GM21390 (cell line): ENCODE measurements around the gene TECTA.
"Not testable (repeated sequence)": the region's sequence is repeated elsewhere in the genome, so short reads cannot be mapped to it uniquely, and the experiment has no call there.

Source experiments
- ATAC-seq: cut with Tn5 transposase; IDR thresholded peaks from one replicate; pipeline ENCODE4 v1.9.1; 2021; ENCODE audit not compliant: unreplicated experiment

The TECTA gene

DNA sequence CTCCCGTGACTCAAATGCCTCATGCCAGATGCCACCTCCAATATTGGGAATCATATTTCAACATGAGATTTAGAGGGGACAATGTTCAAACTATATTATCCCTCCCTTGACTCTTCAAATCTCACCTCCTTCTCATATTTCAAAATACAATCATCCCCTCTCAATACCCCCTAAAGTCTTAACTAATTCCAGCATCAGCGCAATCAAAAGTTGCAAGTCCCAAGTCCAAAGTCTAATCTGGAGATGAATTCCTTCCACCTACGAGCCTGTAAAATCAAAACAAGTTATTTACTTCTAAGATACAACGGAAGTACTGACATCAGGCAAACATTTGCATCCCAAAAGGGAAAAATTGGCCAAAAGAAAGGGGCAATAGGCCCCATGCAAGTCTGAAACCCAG lies 124.3 kb downstream of the TECTA start:
- no peak for ATAC-seq

DNA sequence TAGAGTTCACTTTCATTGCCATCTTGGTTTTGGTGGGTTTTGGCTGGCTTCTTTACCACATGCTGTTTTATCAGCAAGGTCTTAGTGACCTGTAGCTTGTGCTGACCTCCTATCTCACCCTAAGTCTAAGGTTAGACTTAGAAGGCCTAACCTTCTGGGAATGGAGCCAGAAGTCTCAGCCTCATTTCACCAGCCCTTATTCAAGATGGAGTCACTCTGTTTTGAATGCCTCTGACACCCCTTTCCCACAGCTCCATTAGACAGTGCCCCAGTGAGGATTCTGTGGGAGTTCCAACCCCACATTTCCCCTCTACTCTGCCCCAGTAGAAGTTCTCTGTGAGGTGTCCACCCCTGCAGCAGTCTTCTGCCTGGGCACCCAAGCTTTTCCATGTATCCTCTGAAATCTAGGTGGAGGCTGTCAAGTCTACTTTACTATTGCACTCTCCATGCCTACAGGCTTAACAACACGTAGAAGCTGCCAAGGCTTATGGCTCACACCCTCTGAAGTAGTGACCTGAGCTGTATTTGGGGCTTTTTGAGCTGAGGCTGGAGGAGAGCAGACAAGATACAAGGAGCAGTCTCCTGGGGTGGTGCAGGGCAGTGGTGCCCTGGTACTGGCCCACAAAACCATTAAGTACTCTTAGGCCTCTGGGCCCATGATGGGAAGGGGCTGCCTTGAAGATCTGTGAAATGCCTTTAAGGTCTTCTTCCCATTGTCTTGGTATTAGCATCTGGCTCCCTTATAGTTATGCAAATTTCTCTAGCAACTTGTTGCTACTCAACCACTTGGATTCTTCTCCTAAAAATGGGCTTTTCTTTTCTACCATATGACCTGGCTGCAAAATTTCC lies 125.6 kb downstream of the TECTA start:
- ATAC-seq = no peak

DNA sequence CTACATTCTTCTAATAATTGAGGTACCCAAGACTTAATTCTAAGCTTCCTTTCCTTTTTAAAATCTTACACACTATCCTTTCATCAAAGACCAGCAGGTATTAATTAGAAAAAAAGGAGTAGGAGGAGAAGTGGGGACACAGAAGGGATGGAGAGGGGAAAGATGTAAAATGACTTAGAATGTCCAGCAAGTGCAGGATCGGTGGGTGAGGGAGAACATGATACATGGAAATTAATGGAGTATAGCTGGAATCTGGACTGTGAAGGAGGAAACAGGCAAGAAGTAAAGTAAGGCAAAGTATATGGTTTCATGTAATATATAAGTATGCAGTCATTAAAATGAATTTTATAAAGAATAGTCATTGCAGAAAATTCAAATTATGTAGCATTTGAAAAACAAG lies 127.8 kb downstream of the TECTA start:
- ATAC-seq = no peak

DNA sequence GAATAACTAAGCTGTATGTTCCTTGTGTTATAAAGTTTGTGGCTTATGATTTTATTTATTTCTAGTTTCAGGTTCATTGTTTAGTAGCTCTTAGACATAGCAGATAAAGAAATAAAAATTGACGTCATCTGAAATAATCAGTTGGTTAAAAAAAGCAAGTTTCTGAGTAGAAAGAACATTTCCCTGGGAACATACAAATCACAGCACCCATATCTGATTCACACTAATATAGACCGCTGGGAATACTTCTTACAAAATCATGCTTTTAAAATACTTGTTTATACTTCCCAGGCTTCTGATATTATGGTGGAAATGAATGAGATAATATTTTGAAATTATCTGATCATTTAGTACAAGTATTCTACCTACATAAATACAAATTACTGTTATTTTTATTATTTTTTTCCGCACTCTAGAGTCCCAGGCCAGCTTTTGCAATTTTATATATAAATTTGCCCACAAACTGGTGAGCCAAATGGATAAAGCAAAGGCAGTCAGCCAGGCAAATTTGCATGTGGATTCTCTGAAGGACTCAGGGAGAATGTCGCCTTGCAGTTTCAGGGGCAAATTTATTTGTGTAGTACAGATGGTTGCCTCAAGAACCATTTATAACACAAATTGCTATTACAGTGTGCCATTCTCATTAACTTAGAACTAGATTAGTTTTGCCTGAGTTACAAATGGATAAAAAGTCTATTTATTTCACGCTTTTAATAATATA lies 128.6 kb downstream of the TECTA start:
- no peak for ATAC-seq

DNA sequence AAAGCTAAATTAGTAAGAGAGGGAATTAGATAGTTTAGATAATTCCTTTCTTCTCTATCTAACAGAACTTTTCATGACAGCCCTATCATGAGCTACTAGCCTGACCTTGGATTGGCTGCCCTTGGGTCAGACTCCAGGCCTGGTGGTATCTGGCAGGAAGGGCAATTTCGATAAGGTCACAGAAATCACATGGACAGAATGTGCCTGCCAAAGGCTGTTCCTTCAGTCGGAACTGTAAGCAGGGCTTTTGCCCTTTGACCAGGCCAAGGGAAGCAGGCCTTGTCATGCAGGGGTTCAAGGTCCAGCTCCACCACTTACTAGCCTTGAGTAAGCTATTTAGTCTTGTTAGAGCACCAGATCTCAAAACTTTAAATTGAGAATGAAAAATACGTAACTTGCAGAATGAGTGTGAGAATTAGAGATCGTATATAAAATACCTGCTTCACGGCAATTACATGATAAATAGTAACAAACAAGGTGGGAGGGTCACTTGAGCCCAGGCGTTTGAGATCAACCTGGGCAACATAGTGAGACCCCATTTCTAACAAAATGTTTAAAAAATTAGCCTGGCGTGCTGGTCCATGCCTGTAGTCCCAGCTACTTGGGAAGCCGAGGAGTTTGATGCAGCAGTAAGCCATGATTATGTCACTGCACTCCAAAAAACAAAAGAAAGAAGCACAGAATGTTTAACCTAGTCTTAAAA lies 130.7 kb downstream of the TECTA start:
- no peak for ATAC-seq

DNA sequence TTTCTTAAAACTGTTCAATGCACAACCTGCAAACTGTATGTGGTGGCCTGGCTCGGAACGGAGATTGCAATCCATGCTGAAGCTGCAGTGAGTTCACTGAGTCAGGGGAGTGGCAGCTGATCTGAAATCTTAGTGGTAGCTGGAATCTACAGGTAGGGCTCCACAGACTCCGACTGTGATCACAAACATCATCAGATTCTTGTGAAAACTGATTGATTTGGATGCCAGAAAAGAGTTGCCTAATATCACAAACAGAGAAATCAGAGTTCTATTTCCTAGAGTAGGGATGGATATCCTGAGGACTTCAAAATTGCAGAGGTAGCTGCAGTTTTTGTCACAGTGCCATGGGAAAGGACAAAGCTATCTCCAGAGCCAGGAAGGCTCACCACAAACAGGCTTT lies 134.0 kb downstream of the TECTA start:
- ATAC-seq = no peak

DNA sequence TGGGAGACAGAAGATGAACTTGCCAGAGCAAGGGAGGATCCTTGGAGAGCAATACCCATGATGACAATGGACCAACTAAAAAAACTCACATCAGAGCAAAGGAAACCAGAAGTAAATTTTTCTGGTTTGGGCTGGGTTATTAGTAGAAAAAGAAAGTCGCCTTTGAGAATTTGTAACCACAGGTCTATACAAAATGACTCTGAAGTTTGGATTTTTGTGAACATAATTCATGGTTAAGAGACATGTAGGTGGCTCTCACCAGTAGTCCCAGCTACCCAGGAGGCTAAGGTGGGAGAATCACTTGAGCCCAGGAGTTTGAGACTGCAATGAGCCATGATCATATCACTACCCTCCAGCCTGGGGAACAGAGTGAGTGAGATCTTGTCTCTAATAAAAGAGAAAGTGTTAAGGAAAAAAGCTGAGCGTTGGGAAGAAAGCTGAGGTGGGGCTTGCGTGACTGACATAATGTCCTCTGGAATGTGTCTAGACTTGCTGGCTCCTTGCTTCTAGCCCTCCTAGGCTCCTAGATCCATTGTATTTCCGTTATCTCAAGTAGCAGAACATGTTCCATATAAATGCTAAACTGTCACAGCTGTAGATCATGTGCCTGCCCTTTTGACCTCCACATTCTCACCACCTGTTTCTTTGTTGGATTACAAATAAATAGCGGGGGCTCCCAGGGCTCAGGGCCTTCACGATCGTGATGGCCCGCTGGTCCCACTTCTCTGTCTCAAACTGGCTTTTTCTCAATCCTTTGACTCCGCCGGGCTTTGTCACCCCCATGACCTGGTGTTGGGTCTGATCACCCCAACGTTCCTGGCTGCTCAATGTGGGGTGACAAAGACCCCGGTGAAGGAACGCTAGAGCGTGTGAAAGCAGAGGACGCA lies 135.3 kb downstream of the TECTA start:
- peak; percentile 74 for ATAC-seq

DNA sequence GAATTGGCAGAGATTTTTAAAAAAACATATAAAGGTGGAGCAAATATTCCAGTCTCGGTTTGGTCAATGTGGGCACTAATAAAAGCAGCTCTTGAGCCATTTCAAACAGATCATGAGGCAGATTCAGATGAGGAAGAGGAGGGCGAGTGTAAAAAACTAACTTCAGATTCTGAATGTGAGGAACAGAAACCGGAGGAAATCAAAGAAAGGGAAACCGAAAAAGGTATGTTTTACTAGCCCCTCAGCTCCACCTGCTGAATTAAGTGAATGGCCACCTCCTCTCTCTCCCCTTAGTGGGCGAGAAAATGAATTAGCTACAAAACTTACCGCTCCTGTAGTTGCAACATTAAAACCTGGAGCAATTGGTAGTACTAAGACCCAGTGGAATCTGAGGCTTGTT lies 136.2 kb downstream of the TECTA start:
- peak; percentile 42 for ATAC-seq

DNA sequence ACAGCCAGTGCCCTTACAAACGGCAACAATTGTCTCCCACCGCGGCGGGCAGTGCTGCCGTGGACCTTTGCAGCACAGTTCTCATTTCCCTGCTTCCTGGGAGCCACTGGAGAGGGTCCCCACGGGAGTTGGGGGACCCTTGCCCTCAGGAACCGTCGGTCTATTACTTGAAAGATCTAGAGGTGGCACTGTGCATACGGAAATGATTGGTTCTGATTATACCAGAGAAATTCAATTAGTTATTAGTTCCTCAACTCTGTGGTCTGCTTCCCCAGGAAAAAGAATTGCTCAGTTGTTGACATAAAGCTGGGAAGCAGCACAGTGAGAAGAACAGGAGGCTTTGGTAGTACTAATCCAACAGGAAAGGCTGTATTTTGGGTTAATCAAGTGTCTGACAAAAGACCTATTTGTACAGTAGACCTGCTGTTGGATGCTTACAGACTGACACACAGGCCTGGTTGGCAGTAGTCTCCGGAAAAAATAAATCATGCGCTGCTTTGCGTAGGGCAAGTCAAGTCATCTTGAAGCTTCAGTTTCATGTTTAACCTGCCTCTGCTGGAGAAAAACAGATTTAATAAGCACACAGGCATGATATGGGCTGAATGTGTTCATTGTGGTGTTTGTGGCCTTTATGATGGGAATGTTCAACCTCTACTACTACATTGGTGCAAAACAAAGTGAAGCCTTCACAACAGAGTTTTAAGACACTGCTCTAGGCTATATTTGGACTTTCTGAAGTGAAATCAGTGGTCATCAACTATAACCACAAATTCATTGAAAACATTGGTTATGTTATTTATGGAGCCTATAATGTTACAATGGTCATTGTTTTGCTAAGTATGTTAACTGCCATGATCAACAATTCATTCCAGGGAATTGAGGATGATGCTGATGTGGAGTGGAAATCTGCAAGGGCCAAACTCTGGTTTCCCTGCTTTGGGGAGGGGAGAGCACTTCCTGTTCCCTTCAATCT lies 136.9 kb downstream of the TECTA start:
- no peak for ATAC-seq

DNA sequence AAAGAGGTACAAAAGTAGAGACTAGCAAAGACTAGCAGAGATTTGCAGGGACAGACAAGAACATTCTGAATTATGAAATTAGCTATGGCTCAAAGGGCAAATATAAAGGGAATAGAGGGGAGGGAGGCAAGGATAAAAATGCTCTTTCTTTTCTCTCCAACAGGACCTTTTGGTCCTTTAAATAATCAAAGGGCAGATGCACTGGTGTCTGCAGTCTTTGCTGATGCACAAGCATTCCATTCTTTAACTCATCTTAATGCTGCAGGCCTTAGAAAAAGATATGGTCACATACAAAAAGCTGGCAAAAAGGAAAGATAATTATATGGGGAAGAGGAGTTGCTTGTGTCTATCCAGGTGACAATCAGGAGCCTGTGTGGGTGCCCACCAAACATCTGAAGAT lies 137.9 kb downstream of the TECTA start:
- ATAC-seq = no peak

DNA sequence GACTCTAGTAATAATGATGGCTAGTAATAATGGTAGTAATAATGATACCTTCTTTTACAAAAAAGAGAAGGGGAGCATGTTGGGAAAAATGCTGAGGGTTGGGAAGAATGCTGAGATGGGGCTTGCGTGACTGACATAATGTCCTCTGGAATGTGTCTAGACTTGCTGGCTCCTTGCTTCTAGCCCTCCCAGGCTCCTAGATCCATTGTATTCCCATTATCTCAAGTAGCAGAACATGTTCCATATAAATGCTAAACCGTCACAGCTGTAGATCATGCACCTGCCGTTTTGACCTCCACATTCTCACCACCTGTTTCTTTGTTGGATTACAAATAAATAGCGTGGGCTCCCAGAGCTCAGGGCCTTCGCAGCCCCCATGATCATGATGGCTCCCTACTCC lies 139.0 kb downstream of the TECTA start:
- not testable (repeated sequence) for ATAC-seq

DNA sequence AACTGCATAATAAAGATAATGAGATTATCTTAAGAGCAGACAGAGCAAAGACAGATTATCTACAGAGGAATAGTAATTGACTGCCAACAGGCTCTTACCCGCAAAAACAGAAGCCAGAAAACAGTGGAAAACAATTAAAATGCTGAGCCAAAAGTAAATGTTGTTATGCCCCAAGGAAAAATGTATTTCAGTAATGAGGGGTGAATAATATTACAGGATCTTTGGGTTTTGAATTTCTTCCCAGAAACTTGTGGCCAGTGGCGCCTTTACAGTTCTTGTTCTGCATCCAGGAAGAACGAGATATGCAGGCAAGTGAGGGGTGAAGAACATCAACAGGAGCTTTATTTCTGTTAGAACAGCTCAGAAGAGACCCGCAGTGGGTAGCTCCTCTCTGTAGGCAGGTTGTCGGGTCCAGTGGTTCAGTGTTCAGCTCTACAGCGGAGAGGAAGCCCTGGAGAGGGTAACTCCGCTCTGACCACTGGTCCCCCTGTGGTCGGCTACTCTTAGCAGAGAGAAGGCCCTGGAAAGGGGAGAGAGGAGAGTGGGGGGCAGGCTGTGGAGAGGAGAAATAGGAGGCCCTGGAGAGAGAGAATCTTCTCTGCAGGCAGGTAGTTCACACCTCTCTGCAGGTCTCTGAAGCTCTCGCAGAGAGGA lies 139.7 kb downstream of the TECTA start:
- no peak for ATAC-seq
